AG10803 (cell line): ENCODE results near the gene ACTL7B.

Experiments used
- DNase-seq: peaks from one replicate; pipeline ENCODE4 v3.0.0; 2010; ENCODE audit warnings: low read depth
- H3K4me3 ChIP-seq: 2 replicates; pipeline ENCODE4 v1.5.1; 2011; ENCODE audit warnings: mild to moderate bottlenecking, low read length, control low read depth
- TF ChIP-seq, protein P1 (sequence below): conservative IDR thresholded peaks from 2 replicates; pipeline ENCODE4 v1.5.1; 2011; ENCODE audit warnings: mild to moderate bottlenecking, low read length, control low read depth, inconsistent platforms

The ACTL7B gene

DNA sequence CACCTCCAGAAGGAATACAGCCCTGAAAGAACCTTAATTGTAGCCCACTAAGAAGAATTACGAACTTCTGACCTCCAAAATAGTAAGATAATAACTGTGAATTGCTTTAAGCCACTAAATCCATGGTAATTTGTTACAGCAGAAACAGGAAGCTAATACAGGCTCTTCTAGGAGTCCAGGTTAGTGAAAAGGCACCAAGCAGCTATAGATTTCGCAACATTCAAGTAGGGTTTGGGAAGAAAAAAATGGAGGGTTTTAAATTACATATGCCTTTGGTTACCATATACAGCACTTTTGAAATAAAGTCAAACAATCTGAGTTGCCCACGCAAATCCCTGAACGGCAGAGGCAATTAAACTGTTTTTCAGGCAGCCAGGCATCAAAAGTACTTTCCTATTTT lies 4.6 kb upstream of the ACTL7B start:
- DNase-seq: no peak
- TF ChIP-seq, protein P1, sequence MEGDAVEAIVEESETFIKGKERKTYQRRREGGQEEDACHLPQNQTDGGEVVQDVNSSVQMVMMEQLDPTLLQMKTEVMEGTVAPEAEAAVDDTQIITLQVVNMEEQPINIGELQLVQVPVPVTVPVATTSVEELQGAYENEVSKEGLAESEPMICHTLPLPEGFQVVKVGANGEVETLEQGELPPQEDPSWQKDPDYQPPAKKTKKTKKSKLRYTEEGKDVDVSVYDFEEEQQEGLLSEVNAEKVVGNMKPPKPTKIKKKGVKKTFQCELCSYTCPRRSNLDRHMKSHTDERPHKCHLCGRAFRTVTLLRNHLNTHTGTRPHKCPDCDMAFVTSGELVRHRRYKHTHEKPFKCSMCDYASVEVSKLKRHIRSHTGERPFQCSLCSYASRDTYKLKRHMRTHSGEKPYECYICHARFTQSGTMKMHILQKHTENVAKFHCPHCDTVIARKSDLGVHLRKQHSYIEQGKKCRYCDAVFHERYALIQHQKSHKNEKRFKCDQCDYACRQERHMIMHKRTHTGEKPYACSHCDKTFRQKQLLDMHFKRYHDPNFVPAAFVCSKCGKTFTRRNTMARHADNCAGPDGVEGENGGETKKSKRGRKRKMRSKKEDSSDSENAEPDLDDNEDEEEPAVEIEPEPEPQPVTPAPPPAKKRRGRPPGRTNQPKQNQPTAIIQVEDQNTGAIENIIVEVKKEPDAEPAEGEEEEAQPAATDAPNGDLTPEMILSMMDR: no peak
- no peak overlapping the region for H3K4me3 ChIP-seq

DNA sequence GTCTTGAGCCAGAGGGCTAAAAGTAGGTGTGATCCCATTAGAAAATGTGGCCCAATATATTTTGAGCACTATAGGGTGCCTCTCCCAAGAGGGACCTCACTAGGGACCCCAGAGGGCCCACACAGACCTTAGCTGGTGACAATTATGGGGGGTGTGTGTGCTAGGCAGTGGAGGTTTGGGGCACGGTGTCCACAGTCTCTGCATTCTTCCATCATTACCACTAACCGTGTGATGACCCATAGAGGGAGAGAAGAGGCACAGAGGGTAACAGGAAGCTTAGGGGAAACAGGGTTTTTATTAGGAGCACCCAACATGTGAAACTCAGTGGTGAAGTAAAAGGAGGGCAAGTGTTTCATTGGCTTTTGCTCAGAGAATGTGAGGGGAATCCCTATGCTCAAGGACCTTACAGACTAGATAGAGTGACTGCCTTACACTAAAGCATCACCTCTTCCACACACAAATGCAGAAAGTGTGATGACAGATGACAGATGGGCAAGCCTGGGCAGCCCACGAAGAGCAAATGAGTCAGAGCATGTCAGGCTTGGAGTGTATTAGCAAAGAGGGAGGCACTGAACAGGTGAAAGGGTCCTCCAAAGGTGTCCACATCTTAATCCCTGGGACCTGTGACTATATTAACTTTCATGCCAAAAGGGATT lies 3.8 kb upstream of the ACTL7B start:
- no peak overlapping the region for H3K4me3 ChIP-seq
- DNase-seq: no peak
- TF ChIP-seq, protein P1: no peak

DNA sequence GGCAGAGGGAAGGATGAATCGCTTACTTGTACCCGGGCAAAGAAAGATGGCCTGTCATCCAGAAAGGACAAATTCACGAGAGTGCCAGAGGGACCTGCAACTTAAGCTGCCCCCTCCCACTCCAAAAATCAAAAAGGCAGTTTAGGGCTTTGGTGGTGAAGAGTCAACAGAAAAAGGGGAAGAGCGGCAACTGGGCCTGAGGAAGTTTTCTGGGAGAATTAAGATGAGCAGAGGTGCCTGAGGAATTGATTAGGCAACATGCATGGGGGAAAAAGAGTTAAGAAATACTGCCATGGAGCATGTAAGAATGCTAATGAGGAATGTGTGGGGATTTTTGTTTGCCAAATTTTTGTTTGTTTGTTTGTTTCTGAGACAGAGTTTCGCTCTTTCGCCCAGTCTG lies 1.8 kb upstream of the ACTL7B start:
- TF ChIP-seq, protein P1: no peak
- H3K4me3 ChIP-seq: no peak overlapping the region
- no peak for DNase-seq

DNA sequence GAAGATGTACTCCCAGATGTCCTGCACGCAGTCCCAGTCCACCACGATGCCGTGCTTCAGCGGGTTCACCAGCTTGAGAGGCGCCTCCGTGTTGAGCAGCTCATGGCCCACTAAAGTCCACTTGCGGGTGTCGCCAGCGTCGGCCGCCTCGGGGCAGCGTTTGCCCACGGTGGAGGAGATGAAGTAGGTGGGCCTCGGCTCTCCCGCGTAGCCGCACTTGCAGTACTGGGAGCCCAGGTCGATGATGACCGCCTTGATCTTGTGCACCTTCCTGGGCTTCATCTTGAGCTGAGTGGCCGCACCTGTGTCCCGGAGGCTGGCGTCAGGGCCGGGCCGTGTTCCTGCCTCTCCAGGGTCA lies 278 bp downstream of the ACTL7B start:
- H3K4me3 ChIP-seq: no peak overlapping the region
- DNase-seq: no peak
- TF ChIP-seq, protein P1: no peak

DNA sequence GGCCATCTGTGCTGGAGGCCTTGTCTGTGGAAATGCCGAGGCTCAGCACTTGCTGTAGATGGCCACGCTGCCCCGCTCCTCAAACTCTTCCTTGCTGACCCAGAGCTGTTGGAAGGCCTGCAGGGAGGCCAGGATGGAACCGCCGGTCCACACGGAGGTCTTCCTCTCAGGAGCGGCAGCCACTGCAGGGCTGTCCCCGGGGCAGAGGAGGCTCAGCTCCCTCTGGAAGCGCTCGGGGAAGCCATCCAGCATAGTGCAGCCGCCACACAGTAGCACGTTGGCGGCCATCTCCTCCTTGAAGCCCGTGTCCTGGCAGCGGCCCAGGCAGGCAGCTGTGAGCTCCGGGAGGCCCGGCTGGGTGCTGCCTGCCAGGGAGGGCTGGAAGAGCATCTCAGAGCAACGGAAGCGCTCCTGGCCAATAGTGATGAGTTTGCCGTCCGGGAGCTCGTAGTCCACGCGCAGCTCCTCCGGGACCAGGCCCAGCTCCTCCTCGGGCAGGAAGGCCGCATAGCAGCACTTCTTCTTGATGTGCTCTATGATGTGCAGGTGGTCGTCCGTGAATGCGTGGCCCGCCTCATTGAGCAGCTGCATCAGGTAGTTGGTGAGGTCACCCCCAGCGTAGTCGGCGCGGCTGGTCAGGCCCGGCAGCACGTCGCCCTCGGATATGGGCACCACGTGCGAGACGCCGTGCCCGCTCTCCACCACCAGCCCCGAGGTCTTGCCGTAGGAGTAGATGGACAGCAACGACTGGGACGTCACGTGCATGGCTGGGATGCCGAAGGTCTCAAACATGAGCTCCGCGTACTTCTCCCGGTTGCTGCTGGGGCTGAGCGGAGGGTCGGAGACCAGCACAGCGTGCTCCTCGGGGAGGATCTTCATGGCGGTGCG lies 901 bp downstream of the ACTL7B start:
- TF ChIP-seq, protein P1: no peak
- DNase-seq: no peak
- H3K4me3 ChIP-seq: no peak overlapping the region

DNA sequence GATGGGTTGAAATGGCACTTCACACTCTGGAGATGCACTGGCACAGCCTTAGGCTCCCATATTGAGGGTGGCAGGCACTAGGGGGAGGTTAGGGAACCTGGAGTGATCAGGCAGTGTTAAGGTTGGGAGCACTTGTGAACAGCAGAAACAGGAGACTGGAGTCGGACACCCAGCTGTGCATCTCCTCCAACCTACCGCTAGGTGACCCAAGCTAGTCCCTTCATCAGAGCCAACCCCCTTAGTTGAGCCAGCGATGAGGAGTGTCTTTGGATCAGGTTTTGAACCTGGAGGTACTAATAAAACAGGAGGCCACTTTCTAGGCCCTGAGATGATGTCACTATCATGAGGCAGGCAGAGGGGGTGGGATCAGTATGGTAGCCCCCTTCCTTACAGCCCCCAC lies 1.7 kb downstream of the ACTL7B start:
- no peak for DNase-seq
- TF ChIP-seq, protein P1: no peak
- H3K4me3 ChIP-seq: no peak overlapping the region

DNA sequence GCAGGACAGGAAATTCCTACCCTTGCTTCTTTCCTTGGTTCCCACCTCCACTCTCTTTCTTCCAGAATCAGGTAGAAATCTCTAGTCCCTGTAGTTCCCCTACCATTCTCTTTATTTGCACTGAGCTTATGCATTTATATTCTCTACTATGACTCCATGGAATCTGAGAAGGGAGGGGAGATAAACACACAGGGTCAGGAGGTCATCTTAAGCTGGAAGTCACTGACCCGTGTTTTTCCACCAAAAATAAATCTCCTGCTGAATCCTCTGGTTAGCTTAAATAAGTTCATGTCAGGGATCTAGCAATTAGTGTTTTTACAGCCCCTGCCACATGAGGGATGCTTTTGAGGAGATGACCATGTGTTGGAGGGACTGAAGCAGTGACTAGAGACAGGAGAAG lies 3.7 kb downstream of the ACTL7B start:
- H3K4me3 ChIP-seq: no peak overlapping the region
- no peak for DNase-seq
- TF ChIP-seq, protein P1: no peak
